ENCODE data around the gene MYOG. TPM values are rescaled to one million over a fixed set of nuclear protein-coding genes. Genes with fewer than 3 reads are reported as not detected.

MYOG gene
- total RNA-seq, 4 donors from 2014 or later = 21.4 to 146 (median 73.1) TPM

DNA sequence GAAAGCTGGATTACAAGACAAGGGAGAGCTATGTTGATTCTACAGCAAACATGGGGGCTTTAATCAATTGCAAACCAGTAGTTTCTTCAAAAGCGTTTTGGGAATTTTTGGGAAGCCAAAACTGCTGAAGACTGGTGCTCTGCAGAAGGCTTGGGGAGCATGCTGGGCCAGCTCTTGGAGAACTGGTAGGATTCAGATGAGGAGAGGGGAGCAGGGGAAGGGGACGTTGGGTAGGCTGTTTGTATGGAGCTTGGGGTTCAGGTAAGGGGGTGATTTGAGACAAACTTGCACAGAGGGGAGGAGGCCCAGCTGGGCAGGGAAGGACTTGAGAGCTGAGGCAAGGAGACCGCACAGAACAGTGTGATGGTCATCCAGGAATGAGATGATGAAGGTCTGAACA is 2.6 kb upstream of the MYOG start:
- DNase-seq (no peak), ATAC-seq (no peak)
- intact Hi-C loops (cut with DNase I; ENCODE audit: low total_unique reads) (no loop called here), in situ Hi-C loops (cut with MboI; ENCODE audit: low sequenced_read_pairs in 4 of 4) (no loop called here)
- H3K27ac ChIP-seq = no peak overlapping the region
- no peaks in the 10 kb centered on the region for H3K27me3 ChIP-seq
- peaks cover 29 to 32% of the 10 kb centered on the region in 2 donors for H3K4me1 ChIP-seq
- H3K36me3 ChIP-seq = no peaks in the 10 kb centered on the region
- no peaks in the 10 kb centered on the region for H3K9me3 ChIP-seq
- TF ChIP-seq POLR2A (IDR thresholded peaks at IDR 0.05) = no peak
- H3K4me3 ChIP-seq = no peak overlapping the region

DNA sequence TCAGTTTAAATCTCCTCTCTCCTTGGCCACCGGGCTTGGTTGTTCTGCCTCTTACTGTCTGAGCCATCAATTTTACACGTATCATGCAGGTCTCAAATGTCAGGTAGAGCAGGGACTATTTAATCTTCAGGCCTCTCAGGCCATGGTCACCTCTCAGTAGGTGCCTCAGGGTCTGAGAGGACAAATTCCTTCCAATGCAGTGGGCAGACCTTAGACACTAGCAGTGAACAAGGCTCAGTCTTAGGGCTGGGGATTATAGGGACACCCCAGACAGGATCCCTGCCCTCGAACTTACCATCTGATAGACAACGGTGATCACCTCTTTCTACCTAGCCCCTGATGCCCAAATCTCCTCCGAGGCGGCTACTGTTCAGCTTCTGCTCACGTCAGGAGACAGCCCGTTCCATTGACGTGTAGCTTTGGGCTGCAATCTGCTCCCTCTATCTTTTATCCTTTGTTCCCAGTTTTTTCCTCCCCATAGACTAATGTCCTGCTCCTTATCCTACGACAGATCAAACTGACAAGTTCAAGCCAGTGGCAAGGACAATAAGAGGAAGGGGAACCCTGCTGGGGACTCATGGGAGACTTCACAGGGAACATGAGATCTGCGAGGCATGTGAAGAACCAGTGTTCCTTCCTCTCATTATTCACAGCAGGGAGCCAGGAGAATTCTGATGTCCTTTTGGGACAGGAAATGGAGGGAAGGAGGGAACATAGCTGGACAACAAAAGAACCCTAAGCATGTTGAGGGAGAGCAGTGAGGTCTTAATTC is 1.4 kb upstream of the MYOG start:
- H3K27me3 ChIP-seq = no peaks in the 10 kb centered on the region
- in situ Hi-C loops (cut with MboI; ENCODE audit: low sequenced_read_pairs in 4 of 4) = no loop called here
- intact Hi-C loops (cut with DNase I; ENCODE audit: low total_unique reads) = no loop called here
- peak overlapping the region; percentile 97 to 100 (median 98) for H3K27ac ChIP-seq
- H3K36me3 ChIP-seq = no peaks in the 10 kb centered on the region
- no peak for TF ChIP-seq POLR2A (IDR thresholded peaks at IDR 0.05)
- TF ChIP-seq, protein P1, sequence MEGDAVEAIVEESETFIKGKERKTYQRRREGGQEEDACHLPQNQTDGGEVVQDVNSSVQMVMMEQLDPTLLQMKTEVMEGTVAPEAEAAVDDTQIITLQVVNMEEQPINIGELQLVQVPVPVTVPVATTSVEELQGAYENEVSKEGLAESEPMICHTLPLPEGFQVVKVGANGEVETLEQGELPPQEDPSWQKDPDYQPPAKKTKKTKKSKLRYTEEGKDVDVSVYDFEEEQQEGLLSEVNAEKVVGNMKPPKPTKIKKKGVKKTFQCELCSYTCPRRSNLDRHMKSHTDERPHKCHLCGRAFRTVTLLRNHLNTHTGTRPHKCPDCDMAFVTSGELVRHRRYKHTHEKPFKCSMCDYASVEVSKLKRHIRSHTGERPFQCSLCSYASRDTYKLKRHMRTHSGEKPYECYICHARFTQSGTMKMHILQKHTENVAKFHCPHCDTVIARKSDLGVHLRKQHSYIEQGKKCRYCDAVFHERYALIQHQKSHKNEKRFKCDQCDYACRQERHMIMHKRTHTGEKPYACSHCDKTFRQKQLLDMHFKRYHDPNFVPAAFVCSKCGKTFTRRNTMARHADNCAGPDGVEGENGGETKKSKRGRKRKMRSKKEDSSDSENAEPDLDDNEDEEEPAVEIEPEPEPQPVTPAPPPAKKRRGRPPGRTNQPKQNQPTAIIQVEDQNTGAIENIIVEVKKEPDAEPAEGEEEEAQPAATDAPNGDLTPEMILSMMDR (IDR thresholded peaks at IDR 0.05 in 4 of 5, conservative IDR thresholded peaks at IDR 0.05 in 1 of 5) = no peak
- no peaks in the 10 kb centered on the region for H3K9me3 ChIP-seq
- ATAC-seq (no peak), DNase-seq (no peak)
- H3K4me1 ChIP-seq = peaks cover 42 to 43% of the 10 kb centered on the region in 2 donors
- H3K4me3 ChIP-seq = no peak overlapping the region

DNA sequence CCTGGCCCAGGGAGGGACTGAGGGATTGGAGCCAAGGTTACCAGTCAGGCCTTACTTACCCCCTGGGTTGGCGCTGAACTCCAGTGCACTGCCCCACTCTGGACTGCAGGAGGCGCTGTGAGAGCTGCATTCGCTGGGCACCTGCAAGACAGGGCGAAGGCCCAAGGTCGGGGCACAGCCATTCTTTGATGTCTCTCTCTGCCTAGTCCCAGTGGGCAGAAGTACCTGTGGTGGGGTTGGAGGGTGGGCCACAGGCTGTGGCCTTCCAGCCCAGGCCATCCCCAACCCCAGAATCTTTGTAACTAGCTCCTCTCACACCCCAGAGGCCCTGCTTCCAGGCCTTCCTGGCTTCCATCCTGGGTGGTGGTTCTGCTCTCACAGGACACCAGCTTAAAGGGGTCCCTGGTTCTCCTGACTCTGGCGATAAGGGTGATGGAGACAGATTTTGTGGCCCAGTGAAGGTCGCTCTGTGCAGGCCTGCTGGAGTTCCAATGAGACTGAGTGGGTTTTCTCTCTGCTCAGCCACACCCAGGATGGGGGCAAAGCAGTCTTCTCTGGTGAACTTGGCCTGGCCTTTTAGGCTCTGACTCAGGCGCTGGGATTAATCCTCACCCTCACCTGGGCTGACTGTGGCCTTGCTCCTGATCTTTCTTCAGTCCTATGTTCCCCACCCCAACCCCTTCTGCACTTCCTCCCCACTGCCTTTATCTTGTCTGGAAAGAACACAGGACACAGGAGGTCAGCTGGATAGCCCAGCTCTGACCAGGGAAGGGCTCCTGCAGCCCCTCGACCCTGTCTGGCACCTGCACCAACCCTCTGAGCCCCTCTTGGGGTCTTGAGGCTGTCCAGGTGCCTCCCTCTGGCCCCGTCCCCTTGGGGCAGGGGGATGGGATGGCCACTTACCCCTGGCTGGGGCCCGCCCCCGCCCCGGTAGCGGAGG is 954 bp downstream of the MYOG start:
- Histone ChIP-seq H3K27ac (peak overlapping the region; percentile 97 to 100 (median 98)), H3K27me3 (no peaks in the 10 kb centered on the region), H3K36me3 (no peaks in the 10 kb centered on the region), H3K9me3 (no peaks in the 10 kb centered on the region), H3K4me3 (peak overlapping the region; percentile 58 to 78 (median 67)), H3K4me1 (peaks cover 49 to 51% of the 10 kb centered on the region in 2 donors)
- DNase-seq (peak; percentile 32 to 89), ATAC-seq (peak; percentile 37 to 55)
- in situ Hi-C loops (cut with MboI; ENCODE audit: low sequenced_read_pairs in 4 of 4) = no loop called here
- intact Hi-C loops (cut with DNase I; ENCODE audit: low total_unique reads) = loop anchor here (1.0 kb wide), 3 partner anchors 43 to 87 kb away; no protein-coding TSS in a partner anchor
- TF ChIP-seq, protein P1 (IDR thresholded peaks at IDR 0.05 in 4 of 5, conservative IDR thresholded peaks at IDR 0.05 in 1 of 5) = peak; percentile 72 to 90 (median 88)
- no peak for TF ChIP-seq POLR2A (IDR thresholded peaks at IDR 0.05)

DNA sequence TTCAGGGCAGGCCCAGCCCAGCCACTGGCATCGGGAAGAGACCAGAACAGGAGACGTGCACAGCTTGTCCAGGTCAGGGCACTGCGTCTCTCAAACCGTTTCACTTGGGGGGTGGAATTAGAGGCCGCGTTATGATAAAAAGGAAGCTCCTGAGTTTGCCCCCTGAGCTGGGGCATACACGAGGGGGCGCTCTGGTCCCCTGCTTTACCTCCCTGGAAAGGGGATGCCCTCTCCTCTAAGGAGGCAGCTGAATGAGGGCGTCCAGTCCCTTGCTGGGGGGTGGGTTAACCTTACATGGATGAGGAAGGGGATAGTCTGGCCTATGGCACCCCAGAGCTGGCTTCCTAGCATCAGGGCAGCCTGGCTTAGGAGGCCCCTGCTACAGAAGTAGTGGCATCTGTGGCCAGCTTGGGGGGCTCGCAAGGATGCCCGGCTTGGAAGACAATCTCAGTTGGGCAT is 2.3 kb downstream of the MYOG start:
- no peaks in the 10 kb centered on the region for H3K36me3 ChIP-seq
- no peaks in the 10 kb centered on the region for H3K27me3 ChIP-seq
- peaks cover 49 to 51% of the 10 kb centered on the region in 2 donors for H3K4me1 ChIP-seq
- ATAC-seq = no peak
- H3K27ac ChIP-seq = peak overlapping the region; percentile 97 to 100 (median 98)
- no peak for TF ChIP-seq POLR2A (IDR thresholded peaks at IDR 0.05)
- TF ChIP-seq, protein P1 (IDR thresholded peaks at IDR 0.05 in 4 of 5, conservative IDR thresholded peaks at IDR 0.05 in 1 of 5) = peak in 4 of 5 experiments; percentile 16 to 44 (median 36)
- DNase-seq = no peak
- H3K4me3 ChIP-seq = peak overlapping the region; percentile 58 to 78 (median 67)
- intact Hi-C loops (cut with DNase I; ENCODE audit: low total_unique reads) (no loop called here), in situ Hi-C loops (cut with MboI; ENCODE audit: low sequenced_read_pairs in 4 of 4) (no loop called here)
- no peaks in the 10 kb centered on the region for H3K9me3 ChIP-seq
